Lower lobe of right lung (tissue), 2 donors: ENCODE data around the gene GAR1. TPM values are rescaled to one million over a fixed set of nuclear protein-coding genes. Genes with fewer than 3 reads are reported as not detected.
A peak's percentile ranks its signal among the peaks of the same experiment; 100 is the strongest.
"Not testable (repeated sequence)": the region's sequence is repeated elsewhere in the genome, so short reads cannot be mapped to it uniquely, and the experiment has no call there.

Experiments used
- ATAC-seq, 2 donors: fragments of 200-7000 bp; cut with Tn5 transposase; one replicate each; pipeline ENCODE4 v1.9.1; 2020 to 2022; ENCODE audit warnings: mild to moderate bottlenecking in 2 of 2, moderate library complexity in 2 of 2
- DNase-seq: peaks from one replicate; pipeline ENCODE4 v3.0.0-alpha.2; 2020
- H3K27ac ChIP-seq: fragments of 200-600 bp; one replicate; pipeline ENCODE4 v1.8.0; 2022
- H3K27me3 ChIP-seq: fragments of 200-600 bp; one replicate; pipeline ENCODE4 v1.8.0; 2022; ENCODE audit warnings: low read depth
- H3K36me3 ChIP-seq: fragments of 200-600 bp; one replicate; pipeline ENCODE4 v1.8.0; 2022; ENCODE audit warnings: mild to moderate bottlenecking
- H3K4me1 ChIP-seq: fragments of 200-600 bp; one replicate; pipeline ENCODE4 v1.8.0; 2022
- H3K4me3 ChIP-seq: fragments of 200-600 bp; one replicate; pipeline ENCODE4 v1.8.0; 2022; ENCODE audit warnings: mild to moderate bottlenecking
- H3K9me3 ChIP-seq: fragments of 200-600 bp; one replicate; pipeline ENCODE4 v1.8.0; 2022
- CTCF ChIP-seq: fragments of 200-600 bp; IDR thresholded peaks from one replicate; pipeline ENCODE4 v1.8.0; 2022; ENCODE audit warnings: antibody characterized with exemption, mild to moderate bottlenecking
- intact Hi-C: fragments of 100-400 bp; cut with DNase I; formaldehyde crosslinking; loops from one replicate; pipeline ENCODE4 v1.11.0; 2022
- long read RNA-seq: library from polyadenylated mRNA; unstranded; transcript quantifications from one replicate; pipeline ENCODE4 v2.0.0, GENCODE V29; 2021
- total RNA-seq: library from RNA; stranded (reverse); fragmentation: NEBNext Ultra II Directional; extraction: Animal tissue kit (Norgen Biotek cat#: 25700); gene quantifications from one replicate; pipeline ENCODE4 v1.2.1, GENCODE V29; 2021
- donor health status: DM: no; HTN: yes; CAD: no; lungs with severe emphysema.

The GAR1 gene
- total RNA-seq = 10.0 TPM
- long read RNA-seq, partial matches to known transcripts = 6 of 9 reads
- long read RNA-seq, other reads (novel, unspliced or antisense) = 0 of 9 reads

GRCh38 chr4:109815151-109816081, at the start of gene GAR1:
GAR1 (plus strand) TSS chr4:109815762; CDS start chr4:109816165, 403 bp downstream.
- H3K27me3 ChIP-seq = no peaks in the 10 kb centered on the region
- intact Hi-C loops = no loop called here
- H3K27ac ChIP-seq = peak within 1 kb of the TSS; percentile 91

GRCh38 chr4:109782092-109782491, 33.5 kb upstream of the GAR1 start:
- intact Hi-C loops = not testable (repeated sequence)

More at GRCh38 chr4:109815151-109816081, at the start of gene GAR1:
- no peak for TF ChIP-seq CTCF
- Histone ChIP-seq H3K9me3 (no peaks in the 10 kb centered on the region), H3K4me3 (peak within 1 kb of the TSS; percentile 82), H3K4me1 (peaks cover 15% of the 10 kb centered on the region), H3K36me3 (peaks cover 27% of the 10 kb centered on the region)
- ATAC-seq = peak; percentile 98 to 99
- DNase-seq = peak; percentile 95

GRCh38 chr4:109786846-109787245, 28.7 kb upstream of the GAR1 start:
- ATAC-seq = no peak
- H3K27me3 ChIP-seq = no peaks in the 10 kb centered on the region
- H3K4me3 ChIP-seq = no peak overlapping the region
- intact Hi-C loops = no loop called here
- no peaks in the 10 kb centered on the region for H3K9me3 ChIP-seq
- no peaks in the 10 kb centered on the region for H3K4me1 ChIP-seq
- no peak for DNase-seq
- no peaks in the 10 kb centered on the region for H3K36me3 ChIP-seq
- H3K27ac ChIP-seq = no peak overlapping the region
- no peak for TF ChIP-seq CTCF

More at GRCh38 chr4:109782092-109782491, 33.5 kb upstream of the GAR1 start:
- not testable (repeated sequence) for H3K9me3 ChIP-seq, H3K4me1 ChIP-seq, H3K4me3 ChIP-seq, H3K27me3 ChIP-seq, H3K36me3 ChIP-seq, ATAC-seq, DNase-seq, H3K27ac ChIP-seq

- intact Hi-C loops = no loop called here
- Histone ChIP-seq H3K27me3 (no peaks in the 10 kb centered on the region), H3K4me1 (no peaks in the 10 kb centered on the region), H3K36me3 (no peaks in the 10 kb centered on the region), H3K4me3 (no peak overlapping the region), H3K9me3 (no peaks in the 10 kb centered on the region), H3K27ac (no peak overlapping the region)
- TF ChIP-seq CTCF = no peak
- DNase-seq (no peak), ATAC-seq (no peak)
These were observed 27.8 kb upstream of the GAR1 start for GRCh38 chr4:109787807-109788206.

GRCh38 chr4:109795059-109795458, 20.5 kb upstream of the GAR1 start:
- no peak for DNase-seq
- TF ChIP-seq CTCF = no peak
- no peaks in the 10 kb centered on the region for H3K27me3 ChIP-seq
- peaks cover 21% of the 10 kb centered on the region for H3K9me3 ChIP-seq
- no peaks in the 10 kb centered on the region for H3K36me3 ChIP-seq
- H3K4me1 ChIP-seq = no peaks in the 10 kb centered on the region
- H3K4me3 ChIP-seq = no peak overlapping the region
- no peak for ATAC-seq
- intact Hi-C loops = no loop called here
- no peak overlapping the region for H3K27ac ChIP-seq

- Histone ChIP-seq H3K36me3 (no peaks in the 10 kb centered on the region), H3K4me1 (peaks cover 6% of the 10 kb centered on the region), H3K9me3 (peaks cover 20% of the 10 kb centered on the region), H3K27me3 (no peaks in the 10 kb centered on the region), H3K27ac (no peak overlapping the region), H3K4me3 (no peak overlapping the region)
- intact Hi-C loops = no loop called here
- no peak for TF ChIP-seq CTCF
- DNase-seq (no peak), ATAC-seq (no peak)
These were observed 16.7 kb upstream of the GAR1 start for GRCh38 chr4:109798866-109799265.
